ENCODE results near the gene RSPH10B2.

- TF ChIP-seq POLR2A (IDR thresholded peaks at IDR 0.05): no peak
- TF ChIP-seq CTCF (IDR thresholded peaks at IDR 0.05): no peak
Measured at GRCh38 chr7:6714360-6714759, 39.5 kb upstream of the RSPH10B2 start.
